OCI-LY7 (cell line): ENCODE data around the gene LCE1F. TPM values are rescaled to one million over a fixed set of nuclear protein-coding genes. Genes with fewer than 3 reads are reported as not detected.

Experiments used
- BruUV-seq: library from RNA; stranded (reverse); fragments of 400-500 nt; replicated peaks from 2 replicates; lab custom pipeline; 2021; lab: Mats Ljungman, UMichigan
- CTCF ChIA-PET: fragments of 300-600 bp; sonication (Branson Sonifier 250); formaldehyde crosslinking; loops from one replicate; lab custom pipeline; 2022; ENCODE audit warnings: antibody characterized with exemption; ENCODE audit not compliant: unreplicated experiment; lab: Charles Lee
- POLR2A ChIA-PET: fragments of 300-600 bp; sonication (Branson Sonifier 250); formaldehyde crosslinking; loops from one replicate; lab custom pipeline; 2022; ENCODE audit warnings: antibody characterized with exemption; lab: Charles Lee
- DNase-seq: peaks from one replicate; pipeline ENCODE4 v3.0.0-alpha.2; 2015; ENCODE audit warnings: low spot score
- H2AFZ ChIP-seq: fragments of 200-600 bp; sonication (generic), shearing (Covaris generic); 2 replicates; pipeline ENCODE4 v1.6.1; 2014; ENCODE audit warnings: mild to moderate bottlenecking, antibody characterized with exemption, low read length, moderate library complexity
- H3K27ac ChIP-seq: fragments of 200-600 bp; sonication (generic); 2 replicates; pipeline ENCODE4 v1.5.1; 2014; ENCODE audit warnings: mixed run types, low read depth, mild to moderate bottlenecking, moderate library complexity, low read length, inconsistent platforms; ENCODE audit not compliant: poor library complexity, severe bottlenecking
- H3K36me3 ChIP-seq: fragments of 200-600 bp; sonication (generic); 2 replicates; pipeline ENCODE4 v1.6.1; 2014; ENCODE audit warnings: mild to moderate bottlenecking, antibody characterized with exemption, low read length, moderate library complexity, mixed read lengths; ENCODE audit not compliant: insufficient read depth
- H3K4me1 ChIP-seq: fragments of 200-600 bp; sonication (generic); 2 replicates; pipeline ENCODE4 v1.5.1; 2014; ENCODE audit warnings: mild to moderate bottlenecking, low read length; ENCODE audit not compliant: insufficient read depth, poor library complexity, severe bottlenecking
- H3K4me2 ChIP-seq: fragments of 200-600 bp; sonication (generic); 2 replicates; pipeline ENCODE4 v1.6.1; 2014; ENCODE audit warnings: mild to moderate bottlenecking, low read length
- H3K4me3 ChIP-seq: fragments of 200-600 bp; sonication (generic); 2 replicates; pipeline ENCODE4 v1.5.1; 2014; ENCODE audit warnings: mild to moderate bottlenecking, low read depth, low read length; ENCODE audit not compliant: poor library complexity, severe bottlenecking
- H3K79me2 ChIP-seq: fragments of 200-600 bp; sonication (generic); 2 replicates; pipeline ENCODE4 v1.6.1; 2016; ENCODE audit warnings: low read depth, mild to moderate bottlenecking, low read length, moderate library complexity, mixed read lengths; ENCODE audit not compliant: insufficient read depth
- H3K9me2 ChIP-seq: fragments of 200-600 bp; sonication (generic); 2 replicates; pipeline ENCODE4 v1.6.1; 2016; ENCODE audit warnings: mild to moderate bottlenecking, low read length, mixed read lengths; ENCODE audit not compliant: insufficient read depth
- H3K9me3 ChIP-seq: fragments of 200-600 bp; sonication (generic); 2 replicates; pipeline ENCODE4 v1.6.1; 2014; ENCODE audit warnings: mild to moderate bottlenecking, mixed run types, low read length, mixed read lengths
- H4K20me1 ChIP-seq: fragments of 200-600 bp; sonication (generic); 2 replicates; pipeline ENCODE4 v1.6.1; 2014; ENCODE audit warnings: mild to moderate bottlenecking, antibody characterized with exemption, low read length, moderate library complexity, mixed read lengths; ENCODE audit not compliant: insufficient read depth
- EZH2phosphoT487 ChIP-seq: fragments of 200-600 bp; sonication (generic); IDR thresholded peaks from 2 replicates; pipeline ENCODE4 v1.6.1; 2018; ENCODE audit warnings: low read depth, borderline replicate concordance, mild to moderate bottlenecking, mixed run types, antibody characterized with exemption, low read length, moderate library complexity, mixed read lengths
- intact Hi-C: fragments of 100-400 bp; cut with micrococcal nuclease; formaldehyde crosslinking; loops from one replicate; pipeline ENCODE4 v1.10.0; 2022; ENCODE audit not compliant: unreplicated experiment
- total RNA-seq, 2 experiments: library from RNA; depleted of rRNA in 1 of 2; stranded (reverse); fragments of >200 nt in 1 of 2; shearing (Covaris generic) in 1 of 2; gene quantifications; 2 replicates each; pipeline ENCODE4 v1.2.3, GENCODE V29; 2014 to 2022
- TF ChIP-seq, protein P1 (sequence below): fragments of 200-600 bp; sonication (generic); conservative IDR thresholded peaks from 2 replicates; pipeline ENCODE4 v1.5.1; 2014; ENCODE audit warnings: mild to moderate bottlenecking, antibody characterized with exemption, low read length, moderate library complexity, mixed read lengths

Gene LCE1F
- total RNA-seq, 2 experiments from 2014 or later = not detected

GRCh38 chr1:152745765-152746444, 29.0 kb upstream of the LCE1F start:
- Histone ChIP-seq H3K27ac (no peak overlapping the region), H3K4me2 (no peak overlapping the region), H3K4me3 (no peak overlapping the region), H2AFZ (no peak overlapping the region), H3K9me2 (no peaks in the 10 kb centered on the region), H3K4me1 (no peaks in the 10 kb centered on the region), H3K9me3 (no peaks in the 10 kb centered on the region), H3K79me2 (no peaks in the 10 kb centered on the region), H4K20me1 (no peaks in the 10 kb centered on the region), H3K36me3 (no peaks in the 10 kb centered on the region)
- intact Hi-C loops = no loop called here
- POLR2A ChIA-PET = no interaction called here
- no peak for TF ChIP-seq EZH2phosphoT487
- TF ChIP-seq, protein P1, sequence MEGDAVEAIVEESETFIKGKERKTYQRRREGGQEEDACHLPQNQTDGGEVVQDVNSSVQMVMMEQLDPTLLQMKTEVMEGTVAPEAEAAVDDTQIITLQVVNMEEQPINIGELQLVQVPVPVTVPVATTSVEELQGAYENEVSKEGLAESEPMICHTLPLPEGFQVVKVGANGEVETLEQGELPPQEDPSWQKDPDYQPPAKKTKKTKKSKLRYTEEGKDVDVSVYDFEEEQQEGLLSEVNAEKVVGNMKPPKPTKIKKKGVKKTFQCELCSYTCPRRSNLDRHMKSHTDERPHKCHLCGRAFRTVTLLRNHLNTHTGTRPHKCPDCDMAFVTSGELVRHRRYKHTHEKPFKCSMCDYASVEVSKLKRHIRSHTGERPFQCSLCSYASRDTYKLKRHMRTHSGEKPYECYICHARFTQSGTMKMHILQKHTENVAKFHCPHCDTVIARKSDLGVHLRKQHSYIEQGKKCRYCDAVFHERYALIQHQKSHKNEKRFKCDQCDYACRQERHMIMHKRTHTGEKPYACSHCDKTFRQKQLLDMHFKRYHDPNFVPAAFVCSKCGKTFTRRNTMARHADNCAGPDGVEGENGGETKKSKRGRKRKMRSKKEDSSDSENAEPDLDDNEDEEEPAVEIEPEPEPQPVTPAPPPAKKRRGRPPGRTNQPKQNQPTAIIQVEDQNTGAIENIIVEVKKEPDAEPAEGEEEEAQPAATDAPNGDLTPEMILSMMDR = no peak
- CTCF ChIA-PET = no interaction called here
- no peak for DNase-seq
- BruUV-seq = no TSS peak

GRCh38 chr1:152747831-152748230, 27.1 kb upstream of the LCE1F start:
- Histone ChIP-seq H2AFZ (no peak overlapping the region), H3K9me3 (no peaks in the 10 kb centered on the region), H3K4me3 (no peak overlapping the region), H3K4me1 (no peaks in the 10 kb centered on the region), H3K27ac (no peak overlapping the region), H3K36me3 (no peaks in the 10 kb centered on the region), H3K9me2 (no peaks in the 10 kb centered on the region), H3K4me2 (no peak overlapping the region), H3K79me2 (no peaks in the 10 kb centered on the region), H4K20me1 (no peaks in the 10 kb centered on the region)
- no peak for DNase-seq
- CTCF ChIA-PET = no interaction called here
- TF ChIP-seq, protein P1 = no peak
- no peak for TF ChIP-seq EZH2phosphoT487
- intact Hi-C loops = no loop called here
- no TSS peak for BruUV-seq
- POLR2A ChIA-PET = no interaction called here

DNA sequence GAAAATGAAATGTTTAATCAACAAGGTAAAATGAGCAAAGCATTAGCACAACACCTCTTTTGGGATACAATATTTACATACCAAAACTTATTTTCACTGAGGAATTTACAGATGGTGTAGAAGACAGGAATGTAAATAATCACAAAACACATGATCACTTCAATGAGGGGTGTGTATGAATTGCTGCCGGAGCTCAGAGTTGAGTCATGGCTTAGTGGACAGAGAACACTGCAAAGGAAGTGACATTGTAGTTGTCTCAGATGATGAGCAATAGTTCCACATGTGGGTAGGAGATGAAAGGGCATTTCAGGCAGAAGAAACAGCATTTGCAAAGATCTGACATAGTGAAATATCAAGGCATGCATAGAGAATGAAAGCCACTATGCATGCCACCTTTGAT, 22.7 kb upstream of the LCE1F start:
- CTCF ChIA-PET = no interaction called here
- intact Hi-C loops = no loop called here
- no peaks in the 10 kb centered on the region for H4K20me1 ChIP-seq
- H3K4me3 ChIP-seq = no peak overlapping the region
- H3K9me3 ChIP-seq = no peaks in the 10 kb centered on the region
- DNase-seq = no peak
- POLR2A ChIA-PET = no interaction called here
- no peak for TF ChIP-seq EZH2phosphoT487
- TF ChIP-seq, protein P1 = no peak
- no peaks in the 10 kb centered on the region for H3K79me2 ChIP-seq
- no peaks in the 10 kb centered on the region for H3K9me2 ChIP-seq
- no TSS peak for BruUV-seq
- no peak overlapping the region for H2AFZ ChIP-seq
- H3K27ac ChIP-seq = no peak overlapping the region
- no peak overlapping the region for H3K4me2 ChIP-seq
- H3K4me1 ChIP-seq = no peaks in the 10 kb centered on the region
- no peaks in the 10 kb centered on the region for H3K36me3 ChIP-seq
